NCI-H82 treated with DMSO at 0.1 percent for 48 hours (cell line): ENCODE measurements around the gene BICRA.

Source experiments
- DNase-seq: peaks from one replicate; lab custom pipeline; 2025; ENCODE audit not compliant: unreplicated experiment; lab: John Stamatoyannopoulos, UW

BICRA gene

DNA sequence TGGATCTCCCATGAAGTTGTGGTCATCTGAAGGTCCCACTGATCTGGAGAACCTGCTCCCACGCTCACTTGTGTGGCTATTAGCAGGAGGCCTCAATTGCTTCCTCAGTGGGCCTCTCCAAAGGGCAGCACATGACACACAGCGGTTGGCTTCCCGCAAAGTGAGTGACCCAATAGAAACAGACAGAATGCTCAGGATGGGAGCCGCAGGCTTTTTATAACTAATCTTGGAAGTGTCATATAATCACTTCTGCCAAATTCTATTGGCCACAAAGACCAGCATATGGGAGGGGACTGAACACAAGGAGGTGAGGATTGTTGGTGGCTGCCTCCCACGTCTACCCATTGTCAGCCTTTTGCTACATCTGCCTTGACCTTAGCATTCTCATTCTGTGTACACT is 82.2 kb downstream of the BICRA start:
- no peak for DNase-seq

DNA sequence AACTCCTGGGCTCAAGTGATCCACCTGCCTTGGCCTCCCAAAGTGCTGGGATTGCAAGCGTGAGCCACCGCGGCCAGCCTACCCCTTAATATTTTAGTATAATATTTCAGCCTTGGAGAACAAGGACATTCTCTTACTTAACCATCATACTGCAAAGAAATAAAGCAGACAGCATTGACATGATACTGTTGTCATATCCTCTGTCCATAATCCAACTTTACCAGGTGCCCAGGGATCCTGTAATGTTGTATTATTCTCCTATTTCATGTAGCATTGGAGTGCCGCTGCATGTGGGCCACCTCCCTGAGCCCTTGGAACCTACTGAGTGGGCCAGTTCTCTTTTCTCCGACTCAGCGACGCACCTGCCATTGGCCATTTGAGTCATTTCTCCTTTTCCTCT is 82.8 kb downstream of the BICRA start:
- no peak for DNase-seq

DNA sequence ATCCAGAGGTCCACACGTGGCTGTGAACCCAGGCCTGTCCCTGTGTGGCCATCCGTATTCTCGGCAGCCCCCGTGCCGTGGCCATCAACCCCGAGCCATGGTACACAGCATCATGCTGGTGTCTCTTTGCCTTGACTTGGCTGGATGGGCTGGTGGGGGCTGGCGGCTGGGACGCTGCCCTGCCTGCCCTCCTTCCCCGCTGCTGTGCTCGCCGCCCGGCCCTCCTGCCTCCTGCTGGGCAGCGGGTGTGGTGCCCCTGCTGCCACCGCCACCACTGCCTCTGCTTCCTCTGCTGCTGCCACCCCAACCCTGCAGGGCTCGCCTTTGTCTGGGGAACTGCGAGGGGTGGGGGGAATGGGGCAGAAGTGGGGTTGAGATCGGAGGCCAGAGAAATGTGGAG is 84.6 kb downstream of the BICRA start:
- no peak for DNase-seq

DNA sequence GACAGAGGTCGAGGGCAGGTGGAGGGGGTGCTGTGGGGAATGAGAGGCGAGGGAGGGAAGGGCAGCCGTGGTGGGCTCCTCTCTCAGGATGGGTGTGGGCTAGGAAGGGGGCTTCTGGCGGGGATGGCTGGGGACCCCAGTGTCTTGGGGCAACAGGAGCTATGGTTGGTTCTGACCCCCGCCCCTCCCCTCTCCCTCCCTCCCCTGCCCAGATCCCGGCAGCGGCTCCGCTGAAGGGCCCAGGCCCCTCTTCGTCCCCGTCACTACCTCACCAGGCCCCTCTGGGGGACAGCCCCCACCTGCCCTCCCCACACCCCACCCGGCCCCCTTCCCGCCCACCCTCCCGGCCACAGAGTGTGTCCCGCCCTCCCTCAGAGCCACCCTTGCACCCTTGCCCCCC is 85.0 kb downstream of the BICRA start:
- DNase-seq, result no peak

DNA sequence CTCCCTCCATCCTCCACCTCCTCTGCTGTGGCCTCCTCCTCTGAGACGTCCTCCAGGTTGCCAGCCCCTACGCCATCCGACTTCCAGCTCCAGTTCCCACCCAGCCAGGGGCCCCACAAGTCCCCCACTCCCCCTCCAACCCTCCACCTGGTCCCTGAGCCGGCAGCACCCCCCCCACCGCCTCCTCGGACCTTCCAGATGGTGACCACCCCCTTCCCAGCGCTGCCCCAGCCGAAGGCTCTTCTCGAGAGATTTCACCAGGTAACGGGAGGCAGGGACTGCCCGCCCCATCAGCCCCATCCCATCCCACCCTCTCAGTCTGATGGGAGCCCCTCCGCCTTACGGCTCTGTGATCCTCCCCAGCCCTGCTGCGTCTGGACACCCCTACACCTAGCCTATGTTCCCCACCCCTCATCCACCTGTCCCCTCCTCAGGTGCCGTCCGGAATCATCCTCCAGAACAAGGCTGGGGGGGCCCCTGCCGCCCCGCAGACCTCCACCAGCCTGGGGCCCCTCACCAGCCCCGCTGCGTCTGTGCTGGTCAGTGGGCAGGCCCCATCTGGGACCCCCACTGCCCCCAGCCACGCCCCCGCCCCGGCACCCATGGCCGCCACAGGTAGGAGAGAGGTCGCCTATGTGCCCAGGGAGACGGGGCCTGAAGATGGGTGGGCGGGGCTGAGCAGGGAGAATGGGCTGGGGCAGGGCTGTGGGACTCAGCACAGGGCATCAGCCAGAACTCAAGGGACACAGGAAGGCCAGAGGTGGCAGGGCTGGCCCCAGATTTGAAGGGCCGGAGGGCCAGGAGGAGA is 85.7 kb downstream of the BICRA start:
- DNase-seq, result no peak

DNA sequence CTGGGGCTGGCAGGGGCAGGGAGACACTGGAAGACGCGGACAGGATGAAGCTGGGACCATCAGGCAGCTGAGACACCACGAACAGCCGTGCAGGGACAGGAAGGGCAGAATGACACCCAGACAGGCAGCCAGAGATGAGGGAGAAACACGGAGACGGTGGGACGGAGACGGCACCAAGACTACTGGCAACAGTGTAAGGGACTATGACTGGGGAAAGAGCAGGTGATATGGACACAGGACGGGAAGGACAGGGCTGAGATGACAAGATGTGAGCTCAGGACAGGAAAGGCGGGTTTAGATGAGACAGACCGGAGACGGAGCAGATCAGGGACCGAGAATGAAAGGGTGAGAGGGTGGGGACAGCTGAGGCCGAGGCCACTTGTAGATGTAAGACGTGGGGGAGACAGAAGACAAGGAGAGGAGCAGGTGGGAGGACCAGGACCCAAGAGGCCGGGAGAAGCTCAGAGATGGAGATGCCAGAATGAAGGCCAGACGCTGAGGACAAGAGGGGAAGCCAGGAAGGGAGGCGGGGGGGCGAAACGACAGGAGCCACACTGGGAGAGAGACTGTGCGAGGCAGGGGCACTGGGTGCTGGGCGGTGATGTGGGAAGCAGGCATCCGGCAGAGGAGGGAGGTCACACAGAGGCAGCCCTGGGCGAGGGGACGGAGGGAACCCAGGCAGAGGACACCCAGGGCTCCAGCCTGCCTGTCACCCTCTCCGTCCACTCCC is 86.8 kb downstream of the BICRA start:
- no peak for DNase-seq

DNA sequence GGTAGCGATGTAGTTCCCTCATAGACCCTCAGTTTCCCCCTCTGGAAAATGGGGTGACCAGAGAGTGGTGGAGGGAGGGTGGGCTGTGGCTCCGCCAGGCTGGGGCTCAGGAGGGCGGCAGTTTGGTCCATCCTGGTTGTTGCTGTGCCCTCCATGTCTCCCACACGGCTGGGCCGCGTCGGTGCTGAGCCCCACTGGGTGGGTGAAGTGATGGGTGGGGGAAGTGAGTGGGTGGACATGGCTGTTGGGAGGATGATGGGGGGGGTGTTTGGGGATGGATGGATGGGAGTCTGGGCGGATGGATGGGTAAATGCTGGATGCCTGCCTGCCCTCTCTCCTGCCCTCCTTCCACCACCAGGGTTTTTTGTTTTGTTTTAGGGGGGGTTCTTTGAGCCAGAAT is 87.7 kb downstream of the BICRA start:
- no peak for DNase-seq

DNA sequence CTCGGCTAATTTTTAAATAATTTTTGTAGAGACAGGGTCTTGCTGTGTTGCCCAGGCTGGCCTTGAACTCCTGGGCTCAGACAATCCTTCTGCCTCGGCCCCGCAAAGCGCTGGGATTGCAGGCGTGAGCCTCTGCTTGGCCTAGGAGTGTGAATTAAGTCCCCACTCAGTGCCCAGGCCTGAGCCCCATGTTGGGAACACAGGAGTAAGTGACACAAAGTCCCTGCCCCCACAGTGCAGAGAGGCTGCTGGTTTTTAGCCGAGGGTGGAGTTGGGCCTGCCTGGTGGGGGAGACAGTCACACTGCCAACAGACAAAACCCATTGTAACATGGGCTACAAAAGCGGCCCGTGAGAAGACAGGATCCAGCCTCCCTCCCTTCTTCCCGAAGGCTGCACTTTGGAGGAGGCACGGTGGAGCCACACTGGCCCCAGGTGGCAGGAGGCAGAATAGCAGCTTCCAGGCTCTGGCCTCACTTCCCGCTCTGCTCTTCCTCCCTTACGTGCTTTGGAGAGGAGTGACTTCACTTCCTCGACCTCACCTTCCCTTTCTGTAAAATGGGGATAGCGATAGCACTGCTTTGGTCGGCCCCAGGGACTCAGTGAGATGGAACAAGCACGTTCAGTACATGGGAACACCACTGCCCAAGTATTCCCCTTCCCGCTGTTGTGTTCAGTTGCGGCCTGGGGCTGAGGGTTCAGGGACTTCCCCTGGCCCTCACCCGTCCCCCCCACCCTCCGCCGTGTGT is 89.1 kb downstream of the BICRA start:
- peak; percentile 53 for DNase-seq

DNA sequence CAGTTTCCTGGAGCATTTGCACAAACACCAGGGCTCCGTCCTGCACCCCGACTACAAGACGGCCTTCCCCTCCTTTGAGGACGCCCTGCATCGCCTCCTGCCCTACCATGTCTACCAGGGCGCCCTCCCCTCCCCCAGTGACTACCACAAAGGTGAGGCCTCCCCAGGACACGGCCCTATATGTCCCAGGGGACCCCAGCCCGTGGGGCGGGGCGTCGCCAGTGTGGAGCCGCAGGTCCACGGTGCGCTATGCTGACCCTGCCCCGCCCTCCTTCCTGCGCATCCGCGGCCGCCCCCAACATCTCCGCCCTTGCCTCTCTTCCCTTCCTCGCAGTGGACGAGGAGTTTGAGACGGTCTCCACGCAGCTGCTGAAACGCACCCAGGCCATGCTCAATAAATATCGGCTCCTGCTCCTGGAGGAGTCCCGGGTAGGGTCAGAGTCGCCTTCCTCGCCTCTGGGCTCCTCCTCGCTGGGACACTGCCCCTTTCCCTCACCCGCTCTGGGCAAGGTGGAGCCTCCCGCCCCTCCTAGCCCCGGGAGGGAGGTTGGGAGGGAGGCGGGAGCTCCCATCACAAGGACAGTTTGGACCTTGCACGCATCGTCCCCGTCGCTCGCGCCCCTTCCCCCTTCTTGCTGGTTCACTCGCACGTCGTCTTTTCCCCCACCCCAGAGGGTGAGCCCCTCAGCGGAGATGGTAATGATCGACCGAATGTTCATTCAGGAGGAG is 89.9 kb downstream of the BICRA start:
- no peak for DNase-seq

DNA sequence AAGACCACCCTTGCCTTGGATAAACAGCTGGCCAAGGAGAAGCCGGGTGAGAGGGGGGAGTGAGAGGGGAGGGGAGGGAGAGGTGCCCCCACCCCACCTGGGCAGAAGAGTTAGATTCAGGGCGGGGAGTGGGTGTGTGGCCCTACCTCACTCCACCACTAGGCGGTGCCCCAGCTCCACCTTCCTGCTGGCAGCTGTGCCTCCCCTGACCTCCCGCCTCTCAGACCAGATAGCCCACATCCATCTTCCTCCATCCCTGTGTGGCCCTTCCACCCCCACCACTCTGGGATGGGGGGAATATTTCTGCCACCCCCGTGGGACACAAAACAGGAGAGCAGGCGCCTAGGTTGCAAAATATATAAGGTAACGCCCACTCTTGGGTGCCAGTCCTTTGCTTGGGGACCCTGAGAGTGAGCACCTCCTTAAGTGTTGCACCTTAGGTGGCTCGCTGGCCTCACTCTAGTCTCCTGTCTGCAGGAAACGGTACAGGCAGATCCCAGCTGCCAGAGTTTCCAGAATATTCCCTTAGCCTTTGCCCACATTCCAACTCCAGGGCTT is 90.5 kb downstream of the BICRA start:
- DNase-seq, result peak; percentile 33

DNA sequence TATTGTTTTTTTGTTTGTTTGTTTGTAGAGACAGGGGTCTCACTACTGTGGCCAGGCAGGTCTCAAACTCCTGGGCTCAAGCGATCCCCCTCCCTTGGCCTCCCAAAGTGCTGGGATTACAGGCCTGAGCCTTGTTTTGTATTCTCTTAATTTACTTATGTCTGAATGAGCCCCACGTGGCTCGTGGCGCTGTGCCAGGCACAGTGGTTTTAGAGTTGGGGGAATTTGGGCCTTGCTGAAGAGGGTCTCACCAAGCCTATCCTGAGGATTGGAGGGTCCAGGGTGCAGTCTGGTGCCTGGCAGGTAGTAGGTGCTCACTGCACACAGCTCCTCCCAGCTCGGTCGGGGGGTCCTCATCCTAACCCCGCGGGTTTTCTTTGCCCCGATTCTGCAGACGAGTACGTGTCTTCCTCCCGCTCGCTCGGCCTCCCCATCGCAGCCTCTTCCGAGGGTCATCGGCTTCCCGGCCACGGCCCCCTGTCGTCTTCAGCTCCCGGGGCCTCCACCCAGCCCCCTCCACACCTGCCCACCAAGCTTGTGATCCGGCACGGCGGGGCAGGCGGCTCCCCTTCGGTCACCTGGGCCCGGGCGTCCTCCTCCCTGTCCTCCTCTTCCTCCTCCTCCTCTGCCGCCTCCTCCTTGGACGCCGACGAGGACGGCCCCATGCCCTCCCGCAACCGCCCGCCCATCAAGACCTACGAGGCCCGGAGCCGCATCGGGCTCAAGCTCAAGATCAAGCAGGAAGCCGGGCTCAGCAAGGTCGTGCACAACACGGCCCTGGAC is 92.2 kb downstream of the BICRA start:
- no peak for DNase-seq

DNA sequence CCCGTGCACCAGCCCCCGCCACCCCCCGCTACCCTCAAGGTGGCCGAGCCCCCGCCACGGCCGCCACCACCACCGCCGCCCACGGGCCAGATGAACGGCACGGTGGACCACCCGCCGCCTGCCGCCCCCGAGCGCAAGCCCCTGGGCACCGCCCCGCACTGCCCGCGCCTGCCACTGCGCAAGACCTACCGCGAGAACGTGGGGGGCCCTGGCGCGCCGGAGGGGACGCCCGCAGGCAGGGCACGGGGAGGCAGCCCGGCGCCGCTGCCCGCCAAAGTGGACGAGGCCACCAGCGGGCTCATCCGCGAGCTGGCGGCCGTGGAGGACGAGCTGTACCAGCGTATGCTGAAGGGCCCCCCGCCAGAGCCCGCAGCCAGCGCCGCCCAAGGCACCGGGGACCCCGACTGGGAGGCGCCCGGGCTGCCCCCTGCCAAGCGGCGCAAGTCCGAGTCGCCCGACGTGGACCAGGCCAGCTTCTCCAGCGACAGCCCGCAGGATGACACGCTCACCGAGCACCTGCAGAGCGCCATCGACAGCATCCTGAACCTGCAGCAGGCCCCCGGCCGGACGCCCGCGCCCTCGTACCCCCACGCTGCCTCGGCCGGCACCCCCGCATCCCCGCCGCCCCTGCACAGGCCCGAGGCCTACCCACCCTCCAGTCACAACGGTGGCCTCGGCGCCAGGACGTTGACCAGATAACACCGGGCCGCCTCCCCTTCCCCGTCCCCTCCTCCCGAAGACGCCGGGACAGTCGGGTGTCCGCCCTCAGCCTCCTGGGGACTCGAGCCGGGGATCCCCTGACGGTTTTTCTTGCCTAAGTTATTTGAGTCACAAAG is 93.0 kb downstream of the BICRA start:
- DNase-seq, result no peak

DNA sequence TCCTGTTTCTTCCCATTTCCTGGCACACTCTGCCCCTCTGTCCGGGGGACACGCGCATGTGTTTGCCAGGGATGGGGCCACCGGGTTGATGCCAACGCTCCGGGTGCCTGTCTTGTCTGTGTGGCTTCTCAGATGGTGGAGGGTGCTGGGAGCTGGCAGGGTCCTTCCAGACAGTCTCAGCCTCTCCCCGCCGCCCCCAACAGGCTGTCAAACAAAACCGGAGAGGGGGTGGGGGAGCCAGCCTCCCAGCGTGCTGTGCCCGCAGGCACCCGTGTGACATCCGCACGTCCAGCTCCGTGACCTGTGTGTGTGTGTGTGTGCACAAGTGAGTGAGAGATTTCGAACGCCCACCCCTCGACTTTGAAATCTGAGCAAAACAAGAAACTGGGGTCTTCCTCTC is 93.7 kb downstream of the BICRA start:
- no peak for DNase-seq

DNA sequence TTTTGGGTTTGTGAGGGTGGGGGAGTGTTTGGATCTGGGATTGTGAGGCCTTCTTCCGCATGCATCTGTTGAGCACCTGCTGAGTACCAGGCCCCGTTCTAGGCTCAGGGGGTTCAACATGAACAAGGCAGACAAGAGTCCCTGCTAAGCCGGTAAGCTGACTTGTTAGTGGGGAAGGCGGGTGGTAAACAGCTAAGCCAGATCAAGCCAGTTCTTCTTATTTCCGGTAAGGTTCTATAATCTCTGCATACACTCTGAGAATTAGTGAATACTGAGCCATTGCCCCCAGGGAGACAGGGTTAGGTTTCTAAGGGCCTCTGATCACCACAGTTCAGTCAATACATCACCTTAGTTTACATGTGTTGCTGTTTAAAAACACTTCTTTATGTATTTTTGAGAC is 94.4 kb downstream of the BICRA start:
- DNase-seq, result peak; percentile 87

DNA sequence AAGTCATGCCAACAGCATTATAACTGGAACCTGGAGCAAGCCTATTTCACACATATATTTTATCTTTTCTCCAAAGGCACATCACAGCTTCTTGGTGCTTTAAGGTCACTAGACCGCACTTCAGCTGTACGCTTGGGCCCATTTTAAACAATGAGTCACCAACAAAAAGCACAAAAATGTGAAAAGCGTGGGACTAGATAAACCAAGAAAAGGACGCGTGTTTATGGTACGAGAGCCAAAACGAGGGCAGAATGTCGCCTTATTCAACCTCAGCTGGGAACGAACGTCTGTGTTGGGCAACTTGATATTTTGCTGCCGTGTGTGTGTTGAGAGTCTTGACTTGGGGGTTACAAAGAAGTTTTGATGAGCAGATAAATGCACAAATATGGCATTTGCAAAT is 95.1 kb downstream of the BICRA start:
- no peak for DNase-seq

DNA sequence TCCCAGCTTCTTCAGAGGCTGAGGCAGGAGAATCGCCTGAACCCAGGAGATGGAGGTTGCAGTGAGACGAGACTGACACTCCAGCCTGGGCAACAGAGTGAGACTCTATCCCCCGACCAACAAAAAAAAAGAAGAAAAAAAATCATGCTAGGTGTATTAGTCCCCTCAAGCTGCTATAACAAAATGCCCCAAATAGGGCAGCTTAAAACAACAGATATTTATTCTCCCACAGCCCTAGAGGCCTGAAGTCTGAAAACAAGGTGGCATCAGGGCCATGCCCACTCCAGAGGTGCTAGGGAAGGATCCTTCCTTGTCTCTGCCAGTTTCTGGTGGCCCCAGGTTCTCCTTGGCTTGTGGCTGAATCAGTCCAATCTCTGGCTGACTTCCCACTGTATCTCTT is 95.7 kb downstream of the BICRA start:
- no peak for DNase-seq

DNA sequence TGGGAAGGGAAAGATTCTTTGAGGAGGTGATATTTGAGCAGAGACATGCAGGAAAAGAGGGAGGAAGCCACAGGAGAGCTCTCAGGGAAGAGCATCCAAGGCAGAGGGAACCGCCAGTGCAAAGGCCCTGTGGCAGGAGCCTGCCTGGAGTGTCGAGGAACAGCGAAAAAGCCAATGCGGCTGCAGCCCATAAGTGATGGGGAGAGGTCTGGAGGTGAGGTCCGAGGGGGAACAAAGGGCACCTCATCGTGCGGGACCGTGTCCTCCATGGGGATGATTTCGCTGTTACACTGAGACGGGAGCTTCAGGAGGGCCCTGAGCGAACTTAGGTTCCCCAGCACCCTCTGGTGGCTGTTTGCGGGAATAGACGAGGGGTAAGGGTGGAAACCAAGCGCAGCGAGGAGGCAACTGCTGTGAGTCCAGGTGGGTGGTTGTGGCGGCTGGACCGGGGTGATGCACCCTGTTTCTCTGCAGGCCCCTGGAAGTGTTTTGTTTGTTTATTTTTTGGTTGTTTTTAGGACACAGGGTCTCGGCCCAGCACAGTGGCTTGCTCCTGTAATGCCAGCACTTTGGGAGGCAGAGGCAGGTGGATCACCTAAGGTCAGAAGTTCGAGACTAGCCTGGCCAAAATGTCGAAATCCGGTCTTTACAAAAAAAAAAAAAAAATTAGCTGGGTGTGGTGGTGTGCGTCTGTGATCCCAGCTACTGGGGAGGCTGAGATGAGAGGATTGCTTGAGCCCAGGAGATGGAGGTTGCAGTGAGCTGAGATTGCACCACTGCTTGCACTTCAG is 98.4 kb downstream of the BICRA start:
- peak; percentile 66 for DNase-seq

DNA sequence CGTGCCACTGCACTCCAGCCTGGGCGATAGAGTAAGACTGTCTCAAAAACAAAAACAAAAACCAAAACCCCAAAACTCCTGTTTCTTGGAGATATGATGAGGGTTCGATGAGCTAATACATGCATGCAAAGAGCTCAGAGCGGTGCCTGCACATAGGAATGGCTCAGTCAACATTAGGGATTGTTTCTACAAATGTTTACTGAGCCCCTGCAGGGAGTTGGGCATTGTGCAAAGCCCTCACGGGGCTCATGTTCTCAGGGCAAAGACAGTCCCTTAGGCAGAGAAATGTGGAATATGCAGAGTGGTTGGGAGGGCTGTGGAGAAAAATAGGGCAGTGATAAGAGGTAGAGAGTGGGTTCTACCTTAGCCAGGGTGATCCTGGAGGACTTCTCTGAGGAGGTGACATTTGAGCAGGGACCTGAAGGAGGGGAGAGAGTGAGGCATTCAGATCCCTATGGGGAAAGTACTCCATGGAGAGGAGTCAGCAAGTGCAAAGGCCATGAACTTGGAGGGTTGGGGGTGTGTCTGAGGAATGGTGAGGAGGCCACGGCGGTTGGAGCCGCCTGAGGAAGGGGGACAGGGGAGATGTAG is 102.8 kb downstream of the BICRA start:
- DNase-seq, result no peak
